OCI-M2 (cell line): Measurements from ENCODE around the gene TBC1D16.

Source experiments
- DNase-seq: peaks from one replicate; lab custom pipeline; 2025; ENCODE audit not compliant: unreplicated experiment; lab: John Stamatoyannopoulos, UW

TBC1D16 gene

GRCh38 chr17:79929257-79930061 is 106.2 kb downstream of the TBC1D16 start:
- no peak for DNase-seq

- no peak for DNase-seq
These were observed 107.0 kb downstream of the TBC1D16 start for GRCh38 chr17:79928502-79929256.

- DNase-seq, result no peak
These were observed 107.8 kb downstream of the TBC1D16 start for GRCh38 chr17:79927688-79928501.

GRCh38 chr17:79927136-79927661 is 108.5 kb downstream of the TBC1D16 start:
- no peak for DNase-seq

- DNase-seq, result no peak
These were observed 109.0 kb downstream of the TBC1D16 start for GRCh38 chr17:79926605-79927135.

- DNase-seq, result no peak
These were observed 109.5 kb downstream of the TBC1D16 start for GRCh38 chr17:79926142-79926604.

GRCh38 chr17:79925242-79925957 is 110.3 kb downstream of the TBC1D16 start:
- DNase-seq, result no peak

- DNase-seq, result no peak
These were observed 111.1 kb downstream of the TBC1D16 start for GRCh38 chr17:79924639-79924976.

GRCh38 chr17:79923974-79924638 is 111.6 kb downstream of the TBC1D16 start:
- DNase-seq, result peak; percentile 2

GRCh38 chr17:79922798-79923197 is 112.9 kb downstream of the TBC1D16 start:
- DNase-seq, result no peak

- no peak for DNase-seq
These were observed 113.5 kb downstream of the TBC1D16 start for GRCh38 chr17:79922116-79922601.

- no peak for DNase-seq
These were observed 114.1 kb downstream of the TBC1D16 start for GRCh38 chr17:79921411-79922115.

- DNase-seq, result no peak
These were observed 114.8 kb downstream of the TBC1D16 start for GRCh38 chr17:79920751-79921410.

GRCh38 chr17:79919862-79920720 is 115.6 kb downstream of the TBC1D16 start:
- no peak for DNase-seq

GRCh38 chr17:79919164-79919585 is 116.5 kb downstream of the TBC1D16 start:
- no peak for DNase-seq

- DNase-seq, result no peak
These were observed 117.0 kb downstream of the TBC1D16 start for GRCh38 chr17:79918581-79919163.

GRCh38 chr17:79917902-79918484 is 117.7 kb downstream of the TBC1D16 start:
- no peak for DNase-seq
